22Rv1 (cell line): ENCODE measurements around the gene RAC2.
"Not testable (repeated sequence)": the region's sequence is repeated elsewhere in the genome, so short reads cannot be mapped to it uniquely, and the experiment has no call there.

Experiments
- H3K27ac ChIP-seq: fragments of 450-650 bp; 2 replicates; pipeline ENCODE4 v1.5.1; 2017
- ZFX ChIP-seq: fragments of 450-650 bp; IDR thresholded peaks from 2 replicates; pipeline ENCODE4 v1.6.1; 2017; ENCODE audit warnings: antibody characterized with exemption, borderline replicate concordance
- TF ChIP-seq, protein P1 (sequence below): fragments of 450-650 bp; IDR thresholded peaks from 2 replicates; pipeline ENCODE4 v1.5.1; 2017; ENCODE audit warnings: mild to moderate bottlenecking

Gene RAC2

DNA sequence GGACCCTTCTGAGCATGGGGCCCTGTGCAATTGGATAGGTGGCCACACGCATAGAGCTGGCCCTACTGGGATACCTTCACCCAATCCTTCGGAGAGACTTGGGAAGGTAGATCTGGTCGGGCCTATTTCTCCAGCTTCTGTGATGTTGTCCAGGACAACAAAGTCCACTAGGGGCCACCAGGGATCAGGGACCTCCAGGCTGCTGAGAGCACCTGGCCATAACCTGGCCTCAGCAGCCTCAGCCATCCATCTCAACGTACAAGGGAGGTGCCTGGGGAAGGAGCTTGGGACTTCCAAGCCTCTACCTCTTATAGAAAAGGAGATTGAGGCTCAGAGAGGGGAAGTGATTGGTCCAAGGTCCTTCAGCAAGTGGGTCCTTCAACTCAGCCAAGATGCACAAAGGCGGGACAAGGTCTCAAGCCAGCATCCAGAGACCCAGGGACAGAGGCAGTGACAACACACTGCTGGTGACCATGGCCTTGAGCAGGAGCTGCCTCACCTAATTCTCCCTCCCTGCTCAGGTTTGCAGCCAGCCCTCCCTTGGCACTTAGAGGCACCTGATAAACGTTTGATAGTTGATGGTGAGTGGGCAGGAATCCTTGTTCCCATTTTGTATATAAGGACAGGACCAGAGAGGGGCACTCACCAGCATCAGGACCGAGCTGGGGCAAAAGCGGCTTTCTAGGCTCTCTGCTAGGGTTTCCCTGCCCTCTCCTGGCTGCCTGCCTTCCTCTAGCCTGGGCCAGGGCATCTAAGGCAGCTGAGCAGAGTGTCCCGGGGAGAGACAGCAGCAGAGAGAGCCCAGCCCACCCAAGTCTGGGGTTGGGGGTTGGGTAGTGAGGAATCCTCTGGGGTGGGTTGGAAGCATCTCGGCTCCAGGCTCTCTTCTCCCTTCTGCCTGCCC is 4.5 kb downstream of the RAC2 start:
- no peak overlapping the region for H3K27ac ChIP-seq
- no peak for TF ChIP-seq ZFX

DNA sequence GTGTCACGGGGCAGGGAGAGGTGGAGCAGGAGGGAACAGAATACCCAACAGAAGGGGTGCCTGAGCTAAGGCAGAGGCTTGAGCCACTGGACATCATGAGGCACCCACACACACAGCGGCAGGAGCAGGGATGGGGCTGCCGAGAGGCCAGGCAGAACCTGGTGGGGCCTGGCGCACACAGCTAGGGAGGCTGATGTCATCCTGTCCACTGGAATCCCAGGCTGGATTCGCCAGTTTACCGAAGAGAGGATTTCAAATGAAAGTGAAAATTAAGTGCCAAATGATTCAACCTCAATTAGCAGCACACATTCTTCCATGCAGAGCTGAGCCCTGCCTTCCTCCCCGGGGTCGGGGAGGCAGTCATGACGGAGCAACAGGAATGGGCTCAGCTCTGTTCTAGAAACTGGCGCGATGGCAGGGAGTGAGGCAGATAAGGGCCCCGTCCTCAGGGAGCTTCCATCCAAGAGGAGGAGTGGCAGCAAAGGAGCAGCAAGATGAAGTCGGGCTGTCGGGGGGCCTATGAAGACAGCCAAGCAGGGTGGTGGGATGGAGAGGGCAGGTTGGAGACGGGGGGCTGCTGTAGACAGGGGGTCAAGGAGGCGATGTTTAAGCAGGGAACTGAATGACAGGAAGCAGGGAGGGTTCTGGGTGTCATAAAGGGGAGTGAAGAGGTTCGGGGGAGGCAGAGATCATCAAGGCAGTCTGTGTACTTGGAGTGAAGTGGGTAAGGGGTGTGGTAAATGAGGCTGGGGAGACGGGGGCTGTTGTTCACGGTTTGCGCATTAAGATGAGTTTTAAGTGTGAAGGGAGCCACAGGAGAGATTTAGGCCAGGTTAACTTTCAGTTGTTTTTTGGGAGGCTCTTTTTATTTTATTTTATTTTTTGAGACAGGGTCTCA is 6.4 kb downstream of the RAC2 start:
- no peak for TF ChIP-seq ZFX
- TF ChIP-seq, protein P1, sequence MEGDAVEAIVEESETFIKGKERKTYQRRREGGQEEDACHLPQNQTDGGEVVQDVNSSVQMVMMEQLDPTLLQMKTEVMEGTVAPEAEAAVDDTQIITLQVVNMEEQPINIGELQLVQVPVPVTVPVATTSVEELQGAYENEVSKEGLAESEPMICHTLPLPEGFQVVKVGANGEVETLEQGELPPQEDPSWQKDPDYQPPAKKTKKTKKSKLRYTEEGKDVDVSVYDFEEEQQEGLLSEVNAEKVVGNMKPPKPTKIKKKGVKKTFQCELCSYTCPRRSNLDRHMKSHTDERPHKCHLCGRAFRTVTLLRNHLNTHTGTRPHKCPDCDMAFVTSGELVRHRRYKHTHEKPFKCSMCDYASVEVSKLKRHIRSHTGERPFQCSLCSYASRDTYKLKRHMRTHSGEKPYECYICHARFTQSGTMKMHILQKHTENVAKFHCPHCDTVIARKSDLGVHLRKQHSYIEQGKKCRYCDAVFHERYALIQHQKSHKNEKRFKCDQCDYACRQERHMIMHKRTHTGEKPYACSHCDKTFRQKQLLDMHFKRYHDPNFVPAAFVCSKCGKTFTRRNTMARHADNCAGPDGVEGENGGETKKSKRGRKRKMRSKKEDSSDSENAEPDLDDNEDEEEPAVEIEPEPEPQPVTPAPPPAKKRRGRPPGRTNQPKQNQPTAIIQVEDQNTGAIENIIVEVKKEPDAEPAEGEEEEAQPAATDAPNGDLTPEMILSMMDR = no peak
- H3K27ac ChIP-seq = no peak overlapping the region

DNA sequence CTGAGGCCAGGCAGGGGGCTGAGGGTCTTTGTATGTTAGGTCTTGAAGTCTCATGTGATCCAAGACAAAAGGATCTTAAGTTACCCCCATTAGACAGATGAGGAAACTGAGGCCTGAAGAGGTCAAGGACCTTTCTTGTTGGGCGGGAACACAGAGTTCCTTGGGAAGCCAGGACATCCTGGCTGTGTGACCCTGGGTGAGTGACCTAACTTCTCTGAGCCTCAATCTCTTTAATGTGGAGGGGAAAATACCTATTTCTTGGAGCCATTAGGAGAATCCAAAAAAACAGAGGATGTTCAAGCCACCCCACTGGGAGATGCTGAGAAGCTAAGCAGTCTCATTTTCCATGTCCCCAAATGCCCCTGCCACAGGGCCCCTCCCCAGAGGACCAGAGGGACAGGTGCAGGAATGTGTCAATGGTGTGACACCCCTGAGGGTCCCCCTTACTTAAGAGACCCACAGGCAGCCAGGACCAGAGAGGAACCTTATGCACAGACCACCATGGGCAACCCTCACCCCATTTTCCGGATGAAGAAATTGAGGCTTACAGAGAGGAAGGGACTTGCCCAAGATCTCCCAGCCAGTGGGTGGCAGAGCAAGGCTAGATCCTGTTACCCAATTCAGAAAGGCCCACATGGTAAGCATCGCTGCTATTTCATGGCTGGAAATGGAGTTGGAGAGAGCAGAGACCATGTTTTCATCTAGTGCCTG is 8.0 kb downstream of the RAC2 start:
- TF ChIP-seq ZFX = no peak
- TF ChIP-seq, protein P1 = no peak

DNA sequence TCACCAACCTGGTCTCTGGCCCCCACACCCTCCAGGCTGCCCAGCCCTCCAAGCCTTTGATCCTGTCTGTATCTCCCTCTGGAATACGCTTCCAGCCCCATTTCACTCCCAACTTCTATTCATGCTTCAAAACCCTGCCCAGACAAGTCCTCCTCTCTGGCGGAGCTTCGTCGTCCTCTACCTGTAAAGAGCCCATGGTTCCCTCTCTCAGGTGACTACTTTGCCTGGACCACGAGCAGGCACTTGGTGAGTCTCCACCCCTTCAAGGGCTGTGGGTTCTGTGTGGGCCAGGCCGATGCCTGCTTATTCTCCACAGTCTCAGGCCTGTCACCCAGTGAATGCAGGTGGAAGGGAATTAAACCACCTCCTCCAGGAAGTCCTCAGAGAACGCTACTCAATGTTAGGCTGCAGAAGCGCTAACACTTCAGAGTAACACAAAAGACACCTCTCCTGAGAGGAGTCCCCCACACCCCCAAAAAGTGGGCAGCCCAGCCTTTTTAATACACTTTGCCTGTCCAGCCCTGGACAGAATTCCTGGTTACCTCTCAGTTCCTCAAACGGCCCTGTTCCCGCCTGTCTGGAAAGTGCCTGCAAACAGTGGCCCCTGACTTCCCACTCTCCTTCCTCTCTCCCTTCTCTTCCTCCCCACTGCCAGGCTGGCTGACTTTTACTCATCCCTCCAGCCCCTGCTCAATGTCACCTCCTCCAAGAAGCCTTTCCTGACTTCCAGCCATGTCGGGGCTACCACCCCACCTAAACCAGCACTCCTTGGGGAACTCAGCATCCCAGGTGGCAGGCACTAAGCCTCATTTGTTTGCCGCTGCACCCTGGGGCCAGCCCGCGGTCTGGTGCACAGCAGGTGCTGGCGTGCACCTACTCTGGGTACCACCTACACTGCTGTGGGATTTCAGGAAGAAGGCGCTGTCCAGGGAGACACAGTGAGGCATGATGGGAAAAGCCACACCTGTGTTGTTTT is 9.0 kb downstream of the RAC2 start:
- TF ChIP-seq, protein P1 = no peak
- H3K27ac ChIP-seq = no peak overlapping the region

More for the DNA sequence above, 8.0 kb downstream of the RAC2 start:
- H3K27ac ChIP-seq = no peak overlapping the region

DNA sequence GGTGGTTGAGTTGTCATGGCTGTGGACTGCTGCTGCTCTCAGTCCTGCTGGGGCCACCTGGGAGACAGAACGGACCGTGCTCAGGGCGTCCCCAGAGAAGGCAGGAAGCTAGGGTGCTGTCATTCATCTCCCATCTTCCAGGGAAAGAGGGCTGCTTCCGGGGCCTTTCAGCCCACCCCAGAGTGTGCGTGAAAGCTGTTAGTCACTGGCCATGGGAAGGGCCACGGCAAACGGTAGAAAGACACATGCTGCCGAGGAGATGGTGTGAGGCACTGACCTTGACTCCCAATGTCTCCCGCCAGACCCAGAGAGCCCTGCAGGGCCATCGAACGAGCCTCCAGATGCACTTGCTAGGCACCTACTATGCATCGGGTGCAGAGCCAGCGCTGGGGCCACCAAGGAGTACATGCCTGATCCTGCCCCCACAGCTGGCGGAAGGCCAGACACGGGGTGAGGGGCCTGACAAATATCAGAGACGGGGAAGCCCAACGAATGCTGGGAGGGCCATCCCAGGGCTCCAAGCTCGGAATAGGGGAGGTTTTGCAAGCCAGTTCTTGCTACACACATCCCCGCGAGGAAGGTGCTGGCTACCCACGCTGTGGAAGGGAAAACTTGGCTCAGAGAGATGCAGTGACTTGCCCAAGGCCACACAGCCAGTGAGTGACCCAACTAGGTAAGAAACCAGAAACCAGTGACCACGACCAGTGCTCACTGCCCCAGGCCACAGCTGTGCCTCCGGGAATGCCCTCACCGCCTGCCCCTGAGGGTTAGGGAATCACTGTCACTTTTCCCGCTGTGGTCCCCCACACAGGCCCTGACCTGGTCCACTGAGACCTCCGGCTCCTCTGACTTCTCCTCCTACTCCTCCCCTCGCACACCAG is 10.1 kb downstream of the RAC2 start:
- TF ChIP-seq ZFX = no peak
- H3K27ac ChIP-seq = no peak overlapping the region

DNA sequence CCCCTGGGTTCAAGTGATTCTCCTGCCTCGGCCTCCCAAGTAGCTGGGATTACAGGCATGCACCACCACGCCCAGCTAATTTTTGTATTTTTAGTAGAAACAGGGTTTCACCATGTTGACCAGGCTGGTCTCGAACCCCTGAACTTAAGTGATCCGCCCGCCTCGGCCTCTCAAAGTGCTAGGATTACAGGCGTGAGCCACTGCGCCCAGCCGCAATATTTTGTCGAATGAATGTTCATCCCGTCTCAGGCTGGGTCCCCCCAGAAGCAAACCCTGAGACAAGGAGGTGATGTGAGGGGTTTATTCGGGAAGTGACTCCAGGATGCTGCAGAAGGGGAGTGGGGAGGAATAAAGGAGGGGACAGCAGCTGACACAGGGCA is 10.7 kb downstream of the RAC2 start:
- not testable (repeated sequence) for H3K27ac ChIP-seq

DNA sequence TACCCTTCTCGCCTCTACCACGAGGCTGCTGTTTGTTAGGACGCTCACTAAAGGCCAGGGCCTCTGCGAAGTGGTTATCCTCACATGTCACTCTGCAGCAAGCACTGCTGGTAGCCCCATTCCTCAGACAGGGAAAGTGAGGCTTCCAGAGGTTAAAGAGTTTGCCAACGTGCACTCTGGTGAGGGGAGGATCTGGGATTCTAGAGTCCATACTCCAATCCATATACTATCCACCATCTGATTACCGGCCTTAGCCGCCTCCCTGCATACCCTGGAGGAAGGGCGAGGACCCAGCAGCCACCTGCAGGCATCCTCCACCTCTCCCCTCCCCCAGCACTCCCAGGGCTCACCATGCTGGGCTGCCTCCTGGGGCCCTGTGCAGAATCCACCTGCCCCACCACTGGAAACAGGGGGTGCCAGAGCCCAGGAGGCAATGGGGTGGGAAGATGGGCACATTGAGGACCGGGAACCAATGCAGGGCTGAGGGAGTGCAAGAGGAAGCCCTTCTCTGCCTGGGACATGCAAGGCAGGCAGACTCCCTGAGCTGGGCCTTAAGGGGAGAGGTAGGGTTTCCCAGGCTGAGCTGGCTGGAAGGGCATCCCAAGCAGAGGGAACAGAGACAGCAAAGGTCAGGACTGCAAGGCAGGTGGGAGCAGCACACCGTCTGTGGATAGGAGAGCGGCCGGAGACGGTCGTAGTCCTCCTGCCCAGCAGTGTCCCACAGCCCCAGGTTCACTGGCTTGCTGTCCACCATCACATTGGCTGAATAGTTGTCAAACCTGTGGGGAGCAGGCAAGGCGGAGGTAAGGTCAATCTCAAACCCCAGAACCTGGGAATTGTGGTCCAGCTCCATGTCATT is 11.7 kb downstream of the RAC2 start:
- TF ChIP-seq, protein P1 = no peak
- TF ChIP-seq ZFX = no peak
- H3K27ac ChIP-seq = no peak overlapping the region
